Fibroblast of lung (primary cell): ENCODE results near the gene NTF4.
A peak's percentile ranks its signal among the peaks of the same experiment; 100 is the strongest.

Experiments
- CTCF ChIP-seq, 2 donors: IDR thresholded peaks in 1 of 2; conservative IDR thresholded peaks in 1 of 2; 1 replicate in 1 of 2; 2 replicates in 1 of 2; pipeline ENCODE4 v1.5.1; 2011 to 2012; ENCODE audit warnings: low read length in 2 of 2, control low read depth in 1 of 2, inconsistent platforms in 1 of 2, low read depth in 1 of 2, mild to moderate bottlenecking in 1 of 2
- EZH2 ChIP-seq: IDR thresholded peaks from 2 replicates; pipeline ENCODE4 v1.5.1; 2012; ENCODE audit warnings: low read length, control low read depth, mild to moderate bottlenecking; ENCODE audit errors: missing control alignments

GRCh38 chr19:49071860-49072547, 7.4 kb upstream of the NTF4 start:
- TF ChIP-seq CTCF (conservative IDR thresholded peaks at IDR 0.05 in 1 of 2, IDR thresholded peaks at IDR 0.05 in 1 of 2; ENCODE audit: low read depth in 1 of 2, low read length in 2 of 2) (no peak), EZH2 (peak; percentile 95)
